H1 (cell line): Measurements from ENCODE around the gene TRAIP. TPM values are rescaled to one million over a fixed set of nuclear protein-coding genes. Genes with fewer than 3 reads are reported as not detected.

ENCODE experiments used
- BCL11A ChIP-seq, 2 experiments: IDR thresholded peaks; one replicate each; pipeline ENCODE4 v1.6.1; 2011; ENCODE audit warnings: low read depth in 2 of 2, low read length in 2 of 2, mild to moderate bottlenecking in 2 of 2
- BRCA1 ChIP-seq: IDR thresholded peaks from 2 replicates; pipeline ENCODE4 v1.6.1; 2012; ENCODE audit warnings: low read depth, low read length, improper control_type of control experiment
- CBX5 ChIP-seq: fragments of 300-800, 300-1000 bp; sonication (generic); IDR thresholded peaks from 2 replicates; pipeline ENCODE4 v1.7.1; 2016; ENCODE audit warnings: antibody characterized with exemption, low read length, low read depth
- CHD7 ChIP-seq: fragments of 300-600 bp; sonication (generic); IDR thresholded peaks from 2 replicates; pipeline ENCODE4 v1.7.1; 2012; ENCODE audit warnings: low read length, moderate library complexity, mild to moderate bottlenecking, inconsistent platforms; ENCODE audit not compliant: insufficient replicate concordance
- CTBP2 ChIP-seq: IDR thresholded peaks from 2 replicates; pipeline ENCODE4 v1.7.0; 2011; ENCODE audit warnings: borderline replicate concordance, mild to moderate bottlenecking, moderate library complexity, mixed read lengths, low read length; ENCODE audit not compliant: insufficient read depth, insufficient read length
- RFX5 ChIP-seq: IDR thresholded peaks from 2 replicates; pipeline ENCODE4 v1.6.1; 2011; ENCODE audit warnings: low read depth, low read length, improper control_type of control experiment, borderline replicate concordance
- SIRT6 ChIP-seq: IDR thresholded peaks from one replicate; pipeline ENCODE4 v1.7.1; 2012; ENCODE audit warnings: low read length, inconsistent platforms
- SP2 ChIP-seq: IDR thresholded peaks from 2 replicates; pipeline ENCODE4 v1.6.1; 2012; ENCODE audit warnings: mild to moderate bottlenecking, low read length, inconsistent platforms
- TBP ChIP-seq: IDR thresholded peaks from 2 replicates; pipeline ENCODE4 v1.6.1; 2011; ENCODE audit warnings: low read depth, low read length, improper control_type of control experiment
- TCF12 ChIP-seq: IDR thresholded peaks from 2 replicates; pipeline ENCODE4 v1.6.1; 2011; ENCODE audit warnings: low read depth, mild to moderate bottlenecking, low read length
- polyA plus RNA-seq, 7 experiments: library from polyadenylated mRNA; depleted of rRNA in 3 of 7; stranded (reverse) in 5 of 7; unstranded in 2 of 7; fragments of >200 nt in 5 of 7; fragments of 200-250 nt in 2 of 7; gene quantifications; 1 replicate in 5 of 7; 2 replicates in 1 of 7; 4 replicates in 1 of 7; pipeline versions ENCODE4 v1.2.1 to v1.2.3, GENCODE V29; 2011 to 2013; ENCODE audit warnings: missing spikeins in 2 of 7, mixed read lengths in 2 of 7
- total RNA-seq: library from RNA; stranded (reverse); fragmentation: NEBNext Ultra II Directional; extraction: Animal tissue kit (Norgen Biotek cat#: 25700); gene quantifications from 2 replicates; pipeline ENCODE4 v1.2.1, GENCODE V29; 2021
- TF ChIP-seq, protein P1 (sequence below): IDR thresholded peaks from 2 replicates; pipeline ENCODE4 v1.6.1; 2012; ENCODE audit warnings: low read length, inconsistent platforms

TRAIP gene
- total and polyA plus RNA-seq, 2 of the 8 experiments (the other 6 are each of a cell fraction or from before 2014, with no cell fraction given), result 27.7 to 28.1 TPM

GRCh38 chr3:49799761-49800160 lies 56.6 kb downstream of the TRAIP start, which contains the start of gene CDHR4 (continued):
- TF ChIP-seq CHD7, result no peak
- no peak for TF ChIP-seq BCL11A (IDR thresholded peaks at IDR 0.05; ENCODE audit: low read depth in 2 of 2, low read length in 2 of 2)
- no peak for TF ChIP-seq TBP
- TF ChIP-seq SIRT6, result no peak
- TF ChIP-seq, protein P1, sequence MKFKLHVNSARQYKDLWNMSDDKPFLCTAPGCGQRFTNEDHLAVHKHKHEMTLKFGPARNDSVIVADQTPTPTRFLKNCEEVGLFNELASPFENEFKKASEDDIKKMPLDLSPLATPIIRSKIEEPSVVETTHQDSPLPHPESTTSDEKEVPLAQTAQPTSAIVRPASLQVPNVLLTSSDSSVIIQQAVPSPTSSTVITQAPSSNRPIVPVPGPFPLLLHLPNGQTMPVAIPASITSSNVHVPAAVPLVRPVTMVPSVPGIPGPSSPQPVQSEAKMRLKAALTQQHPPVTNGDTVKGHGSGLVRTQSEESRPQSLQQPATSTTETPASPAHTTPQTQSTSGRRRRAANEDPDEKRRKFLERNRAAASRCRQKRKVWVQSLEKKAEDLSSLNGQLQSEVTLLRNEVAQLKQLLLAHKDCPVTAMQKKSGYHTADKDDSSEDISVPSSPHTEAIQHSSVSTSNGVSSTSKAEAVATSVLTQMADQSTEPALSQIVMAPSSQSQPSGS, result no peak
- TF ChIP-seq TCF12, result no peak
- no peak for TF ChIP-seq CTBP2
- no peak for TF ChIP-seq SP2
- no peak for TF ChIP-seq CBX5
- TF ChIP-seq BRCA1, result no peak
- no peak for TF ChIP-seq RFX5
